ENCODE data around the gene WDR17. TPM values are rescaled to one million over a fixed set of nuclear protein-coding genes. Genes with fewer than 3 reads are reported as not detected.

The WDR17 gene
- total and polyA plus RNA-seq, 2 of the 8 experiments (the other 6 are each of a cell fraction or from before 2014, with no cell fraction given) = 1.4 to 3.3 TPM

- TF ChIP-seq CHD7 (IDR thresholded peaks at IDR 0.05; ENCODE audit: insufficient replicate concordance, low read length) (no peak), SIN3A (conservative IDR thresholded peaks at IDR 0.05 in 1 of 2, IDR thresholded peaks at IDR 0.05 in 1 of 2; ENCODE audit: low read depth in 1 of 2, low read length in 2 of 2) (no peak), POLR2AphosphoS5 (IDR thresholded peaks at IDR 0.05; ENCODE audit: low read depth, low read length) (no peak), KDM4A (IDR thresholded peaks at IDR 0.05; ENCODE audit: low read depth, low read length, severe bottlenecking) (no peak), TCF12 (IDR thresholded peaks at IDR 0.05; ENCODE audit: low read depth, low read length) (no peak), RFX5 (IDR thresholded peaks at IDR 0.05; ENCODE audit: borderline replicate concordance, low read depth, low read length) (no peak), CTCF (IDR thresholded peaks at IDR 0.05; ENCODE audit: control extremely low read depth in 1 of 3, insufficient read depth in 1 of 3, low read depth in 1 of 3, low read length in 3 of 3) (no peak), RAD21 (IDR thresholded peaks at IDR 0.05 in 1 of 2, conservative IDR thresholded peaks at IDR 0.05 in 1 of 2; ENCODE audit: low read depth in 2 of 2, low read length in 2 of 2) (no peak)
These were observed 30.7 kb upstream of the WDR17 start (continued) for GRCh38 chr4:176034936-176035335.
